ENCODE results near the gene C11orf16. TPM values are rescaled to one million over a fixed set of nuclear protein-coding genes. Genes with fewer than 3 reads are reported as not detected.

C11orf16 gene
- total and polyA plus RNA-seq, 2 of the 8 experiments (the other 6 are each of a cell fraction or from before 2014, with no cell fraction given): 0.08 TPM; not detected in 1

GRCh38 chr11:8947230-8947943 lies 14.6 kb upstream of the C11orf16 start:
- Histone ChIP-seq H3K4me2 (ENCODE audit: insufficient read depth in 1 of 2, low read depth in 2 of 2, low read length in 2 of 2) (no peak overlapping the region), H3K4me1 (replicated peaks in 1 of 4; ENCODE audit: control insufficient read depth in 3 of 4, insufficient read depth in 4 of 4, low read length in 3 of 4) (no peaks in the 10 kb centered on the region), H4K5ac (ENCODE audit: insufficient read length, low read depth, low read length) (no peak overlapping the region), H2BK5ac (ENCODE audit: low read depth, low read length) (no peak overlapping the region), H3K79me1 (ENCODE audit: low read depth, low read length) (no peaks in the 10 kb centered on the region), H3K18ac (ENCODE audit: extremely low read depth, low read length) (no peak overlapping the region), H2BK12ac (ENCODE audit: low read depth, low read length) (no peak overlapping the region), H4K20me1 (replicated peaks in 1 of 2; ENCODE audit: control insufficient read depth in 1 of 2, insufficient read depth in 2 of 2, low read length in 2 of 2) (no peaks in the 10 kb centered on the region), H3K9ac (replicated peaks in 1 of 4; ENCODE audit: extremely low read depth in 1 of 4, low read depth in 3 of 4, low read length in 3 of 4) (no peak overlapping the region), H3K4ac (replicated peaks; ENCODE audit: insufficient read length, low read depth, low read length) (no peak overlapping the region), H3K4me3 (ENCODE audit: extremely low read depth in 1 of 4, insufficient read depth in 2 of 4, low read depth in 3 of 4, low read length in 4 of 4) (no peak overlapping the region), H2AFZ (ENCODE audit: low read length) (no peak overlapping the region), H3K23me2 (ENCODE audit: low read depth, low read length) (no peaks in the 10 kb centered on the region), H2AK5ac (ENCODE audit: low read depth, low read length) (no peak overlapping the region), H3K56ac (replicated peaks; ENCODE audit: insufficient read length, low read depth, low read length) (no peak overlapping the region), H3K79me2 (ENCODE audit: control insufficient read depth in 1 of 2, insufficient read depth in 2 of 2, low read length in 2 of 2) (no peaks in the 10 kb centered on the region), H2BK120ac (replicated peaks; ENCODE audit: low read depth, low read length) (no peak overlapping the region), H3K36me3 (ENCODE audit: control insufficient read depth in 2 of 4, insufficient read depth in 4 of 4, low read length in 3 of 4) (peaks cover 0 to 5% (median 0%) of the 10 kb centered on the region in 4 experiments; a peak in 1 of 8 replicates), H3K27ac (ENCODE audit: low read depth, low read length) (no peak overlapping the region), H2BK15ac (ENCODE audit: low read length) (no peak overlapping the region), H3K23ac (ENCODE audit: insufficient read length) (no peak overlapping the region), H3K14ac (ENCODE audit: insufficient read length) (no peak overlapping the region), H3K9me3 (ENCODE audit: insufficient read depth in 2 of 2, low read depth in 1 of 2, low read length in 1 of 2) (no peaks in the 10 kb centered on the region), H4K91ac (replicated peaks; ENCODE audit: insufficient read length, low read length) (no peak overlapping the region), H2BK20ac (ENCODE audit: low read length) (no peak overlapping the region), H3K27me3 (replicated peaks in 1 of 4; ENCODE audit: control insufficient read depth in 3 of 4, extremely low read depth in 1 of 4, insufficient read depth in 3 of 4, low read length in 3 of 4) (no peaks in the 10 kb centered on the region), H4K8ac (ENCODE audit: extremely low read depth, insufficient read depth, low read length) (no peak overlapping the region)
- DNase-seq (ENCODE audit: low read depth in 1 of 2, low spot score in 2 of 2) (no peak), FAIRE-seq (no peak)
- POLR2A ChIA-PET (ENCODE audit: partially characterized antibody): no interaction called here
- WGBS, 2 experiments (ENCODE audit: extremely low coverage in 1 of 2, insufficient coverage in 1 of 2, insufficient read length in 1 of 2, insufficient replicate concordance in 2 of 2, low coverage in 1 of 2, low lambda C conversion rate in 2 of 2, missing lambda C conversion rate in 1 of 2): 91% methylated on average over 4 of the region's 4 CpGs; no CpG with 5 or more reads in 1 of the 2 experiments
- CTCF ChIA-PET (ENCODE audit: partially characterized antibody): interaction anchor here (1.1 to 1.3 kb wide), 3 partner anchors 15 to 148 kb away, joined by 3 read pairs; partner anchors contain the start of gene C11orf16
- no peak for TF ChIP-seq SIN3A (conservative IDR thresholded peaks at IDR 0.05 in 1 of 2, IDR thresholded peaks at IDR 0.05 in 1 of 2; ENCODE audit: low read depth in 1 of 2, low read length in 2 of 2)
- no peak for TF ChIP-seq EGR1 (IDR thresholded peaks at IDR 0.05; ENCODE audit: borderline replicate concordance, low read depth, low read length)
- no peak for TF ChIP-seq TAF7 (optimal IDR thresholded peaks at IDR 0.05; ENCODE audit: borderline replicate concordance, low read depth, low read length)
- TF ChIP-seq, protein P1, sequence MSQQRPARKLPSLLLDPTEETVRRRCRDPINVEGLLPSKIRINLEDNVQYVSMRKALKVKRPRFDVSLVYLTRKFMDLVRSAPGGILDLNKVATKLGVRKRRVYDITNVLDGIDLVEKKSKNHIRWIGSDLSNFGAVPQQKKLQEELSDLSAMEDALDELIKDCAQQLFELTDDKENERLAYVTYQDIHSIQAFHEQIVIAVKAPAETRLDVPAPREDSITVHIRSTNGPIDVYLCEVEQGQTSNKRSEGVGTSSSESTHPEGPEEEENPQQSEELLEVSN (IDR thresholded peaks at IDR 0.05): no peak
- no peak for TF ChIP-seq SP4 (IDR thresholded peaks at IDR 0.05; ENCODE audit: low read length)
- TF ChIP-seq SIX5 (IDR thresholded peaks at IDR 0.05; ENCODE audit: low read depth, low read length): no peak
- TF ChIP-seq KDM1A (IDR thresholded peaks at IDR 0.05; ENCODE audit: borderline replicate concordance, low read length): no peak
- no peak for TF ChIP-seq NRF1 (IDR thresholded peaks at IDR 0.05; ENCODE audit: low read depth, low read length)
- TF ChIP-seq EP300 (IDR thresholded peaks at IDR 0.05; ENCODE audit: borderline replicate concordance in 1 of 2, low read depth in 2 of 2, low read length in 2 of 2): no peak
- no peak for TF ChIP-seq MAFK (IDR thresholded peaks at IDR 0.05; ENCODE audit: low read depth, low read length)
- TF ChIP-seq GTF2F1 (IDR thresholded peaks at IDR 0.05; ENCODE audit: borderline replicate concordance, low read depth, low read length): no peak
- no peak for TF ChIP-seq JUND (IDR thresholded peaks at IDR 0.05; ENCODE audit: low read length)
- TF ChIP-seq POLR2AphosphoS5 (IDR thresholded peaks at IDR 0.05; ENCODE audit: low read depth, low read length): no peak
